Gastroesophageal sphincter (tissue), 3 donors: ENCODE data around the gene FBXO31.

Experiments
- CTCF ChIP-seq, 4 experiments: fragments of 200-600 bp in 2 of 4; fragments of 450-650 bp in 2 of 4; sonication (generic) in 1 of 4; IDR thresholded peaks; one replicate each; pipeline ENCODE4 v1.5.1; 2017 to 2019; ENCODE audit warnings: antibody characterized with exemption in 4 of 4, mild to moderate bottlenecking in 2 of 4, moderate library complexity in 2 of 4
- EP300 ChIP-seq: sonication (generic); formaldehyde crosslinking; IDR thresholded peaks from one replicate; pipeline ENCODE4 v1.6.1; 2017; ENCODE audit warnings: antibody characterized with exemption, mild to moderate bottlenecking

GRCh38 chr16:87387942-87388817, 4.6 kb upstream of the FBXO31 start:
- no peak for TF ChIP-seq CTCF (IDR thresholded peaks at IDR 0.05)
- no peak for TF ChIP-seq EP300
